Medulla oblongata (tissue), 1 donor: ENCODE results near the gene GEMIN2.
"Not testable (repeated sequence)": the region's sequence is repeated elsewhere in the genome, so short reads cannot be mapped to it uniquely, and the experiment has no call there.

Source experiments
- DNase-seq: peaks from one replicate; pipeline ENCODE4 v3.0.0-alpha.2; 2015; ENCODE audit errors: extremely low spot score

The GEMIN2 gene

GRCh38 chr14:39114073-39114838 lies at the start of gene GEMIN2:
TSS of gene GEMIN2 (plus strand) at chr14:39114323. CDS start at chr14:39114339, 16 bp downstream.
- peak; percentile 97 for DNase-seq

GRCh38 chr14:39069169-39069805 lies 44.8 kb upstream of the GEMIN2 start:
- not testable (repeated sequence) for DNase-seq

GRCh38 chr14:39069923-39070322 lies 44.2 kb upstream of the GEMIN2 start:
- no peak for DNase-seq

- no peak for DNase-seq
These were observed 43.0 kb upstream of the GEMIN2 start for GRCh38 chr14:39071096-39071495.

GRCh38 chr14:39080886-39081285 lies 33.2 kb upstream of the GEMIN2 start:
- no peak for DNase-seq

- no peak for DNase-seq
These were observed 31.0 kb upstream of the GEMIN2 start for GRCh38 chr14:39083127-39083526.

- no peak for DNase-seq
These were observed 28.2 kb upstream of the GEMIN2 start for GRCh38 chr14:39085933-39086332.

GRCh38 chr14:39087493-39087892 lies 26.6 kb upstream of the GEMIN2 start:
- no peak for DNase-seq

GRCh38 chr14:39090548-39091111 lies 23.5 kb upstream of the GEMIN2 start:
- DNase-seq = no peak

- no peak for DNase-seq
These were observed 22.4 kb upstream of the GEMIN2 start for GRCh38 chr14:39091716-39092115.

- no peak for DNase-seq
These were observed 19.6 kb upstream of the GEMIN2 start for GRCh38 chr14:39094515-39094914.

- no peak for DNase-seq
These were observed 17.0 kb upstream of the GEMIN2 start for GRCh38 chr14:39097159-39097558.

GRCh38 chr14:39099215-39099614 lies 14.9 kb upstream of the GEMIN2 start:
- DNase-seq = not testable (repeated sequence)

- no peak for DNase-seq
These were observed 14.4 kb upstream of the GEMIN2 start for GRCh38 chr14:39099748-39100147.

GRCh38 chr14:39102265-39102968 lies 11.7 kb upstream of the GEMIN2 start:
- peak; percentile 50 for DNase-seq

GRCh38 chr14:39102969-39103957 lies 10.9 kb upstream of the GEMIN2 start, which contains the start of gene SEC23A:
TSS of gene SEC23A (minus strand) at chr14:39103235. CDS start at chr14:39096118, 7,117 bp downstream.
- peak; percentile 88 for DNase-seq

GRCh38 chr14:39104078-39104801 lies 9.9 kb upstream of the GEMIN2 start:
- DNase-seq = not testable (repeated sequence)

GRCh38 chr14:39107591-39107996 lies 6.5 kb upstream of the GEMIN2 start:
- no peak for DNase-seq

GRCh38 chr14:39108791-39109190 lies 5.3 kb upstream of the GEMIN2 start:
- no peak for DNase-seq
